Small intestine (tissue), 7 donors: Measurements from ENCODE around the gene LIMCH1. TPM values are rescaled to one million over a fixed set of nuclear protein-coding genes. Genes with fewer than 3 reads are reported as not detected.

Experiments
- DNase-seq, 2 donors: peaks; one replicate each; pipeline versions ENCODE4 v3.0.0 to v3.0.0-alpha.2; 2013
- FAIRE-seq: peaks from 2 replicates; lab custom pipeline; 2012; peaks lifted over from hg19 to GRCh38; lab: Jason Lieb, UNC
- H3K27ac ChIP-seq, 3 donors: one replicate each; pipeline ENCODE4 v1.5.1; 2013; ENCODE audit warnings: low read length in 2 of 3, mild to moderate bottlenecking in 2 of 3, control low read depth in 1 of 3, inconsistent platforms in 1 of 3, low read depth in 1 of 3, moderate library complexity in 1 of 3
- H3K27me3 ChIP-seq, 3 donors: one replicate each; pipeline ENCODE4 v1.6.1; 2013; ENCODE audit warnings: low read length in 3 of 3, inconsistent platforms in 1 of 3; ENCODE audit not compliant: control insufficient read depth in 3 of 3, insufficient read depth in 3 of 3
- H3K36me3 ChIP-seq, 3 donors: one replicate each; pipeline ENCODE4 v1.6.1; 2013; ENCODE audit warnings: low read length in 3 of 3, inconsistent platforms in 1 of 3, low read depth in 1 of 3, mild to moderate bottlenecking in 1 of 3, moderate library complexity in 1 of 3; ENCODE audit not compliant: control insufficient read depth in 3 of 3, insufficient read depth in 2 of 3
- H3K4me1 ChIP-seq, 3 donors: one replicate each; pipeline ENCODE4 v1.6.1; 2013; ENCODE audit warnings: low read length in 2 of 3, inconsistent platforms in 1 of 3, low read depth in 1 of 3, mild to moderate bottlenecking in 1 of 3, moderate library complexity in 1 of 3; ENCODE audit not compliant: control insufficient read depth in 3 of 3, insufficient read depth in 2 of 3
- H3K4me3 ChIP-seq, 3 donors: one replicate each; pipeline ENCODE4 v1.5.1; 2013; ENCODE audit warnings: low read length in 3 of 3, control low read depth in 1 of 3, inconsistent platforms in 1 of 3, low read depth in 1 of 3, mild to moderate bottlenecking in 1 of 3, moderate library complexity in 1 of 3
- H3K9me3 ChIP-seq, 2 donors: one replicate each; pipeline ENCODE4 v1.6.1; 2013; ENCODE audit warnings: low read depth in 1 of 2, low read length in 1 of 2; ENCODE audit not compliant: control insufficient read depth in 2 of 2, insufficient read depth in 1 of 2
- WGBS, 3 donors: extraction: QIAGEN DNeasy Blood & Tissue Kit; methylation state at CpG; one replicate each; pipeline ENCODE4 v1.1.7; 2013; 5-methylcytosine and 5-hydroxymethylcytosine counted together
- polyA plus RNA-seq, 4 donors: library from polyadenylated mRNA; stranded (reverse) in 3 of 4; unstranded in 1 of 4; fragments of 200-250 nt in 3 of 4; fragments of 120-200 nt in 1 of 4; gene quantifications; one replicate each; pipeline versions ENCODE4 v1.2.1 to v1.2.3, GENCODE V29; 2013
- donor health status: healthy with polysubstance abuse.
- donor health status: control.
- donor health status: control.
- donor health status: Bipolar disorder and iron deficiency.
- donor health status: healthy.

Gene LIMCH1
- polyA plus RNA-seq, 4 donors, result 1.6 to 10.8 (median 4.1) TPM

DNA sequence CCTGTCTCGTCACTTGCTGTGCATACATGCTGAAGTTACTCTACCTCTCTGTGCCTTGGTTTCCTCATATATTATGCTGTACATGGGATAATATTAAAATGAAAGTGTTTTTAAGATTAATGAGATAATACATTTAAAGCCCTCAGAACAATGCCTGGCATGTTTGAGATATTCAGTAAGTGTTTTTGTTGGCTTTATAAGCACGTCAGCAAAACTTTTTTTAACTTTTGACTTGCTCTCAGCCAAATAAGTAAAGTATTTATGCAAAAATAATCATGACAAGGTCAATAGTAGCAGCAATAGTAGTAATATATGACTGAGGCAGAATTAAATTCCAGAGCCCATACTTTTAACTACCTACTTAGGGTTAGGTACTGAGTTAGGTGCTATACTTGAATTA, 29.2 kb downstream of the LIMCH1 start:
- no peaks in the 10 kb centered on the region for H3K27me3 ChIP-seq
- H3K27ac ChIP-seq, result no peak overlapping the region
- no peak overlapping the region for H3K4me3 ChIP-seq
- no peaks in the 10 kb centered on the region for H3K36me3 ChIP-seq
- H3K9me3 ChIP-seq, result no peaks in the 10 kb centered on the region
- FAIRE-seq, result no peak
- no peaks in the 10 kb centered on the region for H3K4me1 ChIP-seq
- DNase-seq, result no peak
- 71 to 85% (median 76%) methylated on average over 2 of the region's 2 CpGs for whole genome bisulfite sequencing, 3 donors

DNA sequence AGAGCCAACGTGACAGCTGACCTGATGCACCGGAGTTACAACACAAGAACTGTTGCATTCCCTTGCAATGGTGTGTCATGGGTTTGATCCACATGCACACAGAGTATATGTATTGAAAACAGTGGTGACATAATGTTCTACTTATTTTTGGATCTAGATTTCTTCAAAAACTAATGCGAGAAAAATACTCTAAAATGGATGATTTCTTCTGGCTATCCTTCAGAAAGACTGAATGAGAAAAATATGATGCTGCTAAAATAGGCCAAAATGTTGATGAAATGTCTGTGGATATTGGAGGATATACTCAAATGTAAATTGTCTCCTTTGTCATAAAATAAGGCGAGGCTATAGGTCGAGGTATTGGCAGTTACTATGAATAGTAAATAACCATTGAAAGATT, 30.4 kb downstream of the LIMCH1 start:
- WGBS, 3 donors, result 67 to 86% (median 75%) methylated on average over 5 of the region's 5 CpGs
- no peak for DNase-seq
- H3K36me3 ChIP-seq, result no peaks in the 10 kb centered on the region
- H3K9me3 ChIP-seq, result no peaks in the 10 kb centered on the region
- H3K4me3 ChIP-seq, result no peak overlapping the region
- FAIRE-seq, result no peak
- H3K4me1 ChIP-seq, result no peaks in the 10 kb centered on the region
- H3K27me3 ChIP-seq, result no peaks in the 10 kb centered on the region
- no peak overlapping the region for H3K27ac ChIP-seq

DNA sequence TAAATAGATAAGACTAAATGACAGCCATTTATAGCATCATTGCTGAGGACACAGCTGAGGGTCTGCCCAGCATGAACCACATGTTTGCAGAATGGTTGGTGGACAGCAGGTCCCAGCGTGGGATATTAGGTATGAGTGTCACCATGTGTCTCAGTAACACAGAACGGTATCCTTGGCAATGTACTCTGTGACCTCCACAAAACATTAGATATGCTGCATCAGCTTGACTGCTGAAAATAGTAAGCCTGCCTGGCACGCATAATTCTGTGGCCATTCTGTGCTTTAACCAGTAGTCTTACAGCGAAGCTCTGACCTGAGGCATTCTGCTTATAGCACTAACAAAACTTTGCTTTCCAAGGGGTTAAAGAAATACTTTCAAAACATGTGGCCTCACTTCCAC, 32.0 kb downstream of the LIMCH1 start:
- no peaks in the 10 kb centered on the region for H3K4me1 ChIP-seq
- DNase-seq (no peak), FAIRE-seq (no peak)
- H3K27ac ChIP-seq, result no peak overlapping the region
- H3K27me3 ChIP-seq, result no peaks in the 10 kb centered on the region
- no peaks in the 10 kb centered on the region for H3K36me3 ChIP-seq
- no peak overlapping the region for H3K4me3 ChIP-seq
- 65 to 71% (median 68%) methylated on average over 4 of the region's 4 CpGs for WGBS, 3 donors
- no peaks in the 10 kb centered on the region for H3K9me3 ChIP-seq

DNA sequence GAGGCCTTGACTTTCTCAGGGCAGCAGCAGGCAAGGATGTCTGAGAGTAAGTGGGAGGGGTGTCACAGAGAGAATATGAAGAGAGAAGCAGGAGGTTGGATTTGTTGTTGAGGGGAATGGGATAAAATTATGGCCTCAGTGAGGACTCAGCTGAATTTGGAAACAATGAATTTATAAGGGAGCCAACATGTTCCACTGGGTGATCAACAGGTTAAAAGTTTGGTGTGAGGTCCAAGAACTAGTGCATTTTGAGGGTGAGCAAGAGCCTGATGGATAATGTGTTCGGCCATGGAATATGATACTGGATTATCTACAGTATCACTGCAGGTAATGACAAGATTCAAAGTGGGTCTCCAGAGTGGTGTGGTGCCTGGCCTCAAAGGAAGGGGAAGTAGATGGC, 33.5 kb downstream of the LIMCH1 start:
- no peak for DNase-seq
- H3K4me1 ChIP-seq, result no peaks in the 10 kb centered on the region
- H3K27ac ChIP-seq, result no peak overlapping the region
- H3K36me3 ChIP-seq, result no peaks in the 10 kb centered on the region
- H3K4me3 ChIP-seq, result no peak overlapping the region
- no peaks in the 10 kb centered on the region for H3K27me3 ChIP-seq
- no peaks in the 10 kb centered on the region for H3K9me3 ChIP-seq
- FAIRE-seq, result no peak
- 74 to 93% (median 82%) methylated on average over 1 of the region's 1 CpG for WGBS, 3 donors

DNA sequence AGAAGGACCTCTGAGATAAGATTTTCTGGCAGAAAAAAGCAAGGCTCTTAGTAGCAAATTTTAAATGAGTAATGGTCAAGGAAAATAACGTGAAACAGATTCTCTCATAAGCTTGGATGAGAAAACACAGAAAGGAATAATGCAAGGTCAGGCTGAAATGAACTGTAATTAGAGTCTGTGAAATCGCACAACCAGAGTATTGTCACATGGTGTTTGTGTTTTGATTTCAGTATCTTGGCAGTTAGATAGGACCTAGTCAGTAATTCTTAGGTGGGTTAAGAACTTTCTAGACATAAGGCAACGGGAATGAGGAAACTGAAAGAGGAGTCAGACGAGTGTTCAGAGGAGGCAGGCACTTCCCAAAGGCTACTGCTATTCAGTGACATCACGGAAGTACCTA, 34.6 kb downstream of the LIMCH1 start:
- no peaks in the 10 kb centered on the region for H3K4me1 ChIP-seq
- WGBS, 3 donors, result 22 to 36% (median 34%) methylated on average over 5 of the region's 5 CpGs
- H3K4me3 ChIP-seq, result no peak overlapping the region
- DNase-seq, result no peak
- H3K9me3 ChIP-seq, result no peaks in the 10 kb centered on the region
- FAIRE-seq, result no peak
- H3K27ac ChIP-seq, result no peak overlapping the region
- no peaks in the 10 kb centered on the region for H3K36me3 ChIP-seq
- H3K27me3 ChIP-seq, result no peaks in the 10 kb centered on the region

DNA sequence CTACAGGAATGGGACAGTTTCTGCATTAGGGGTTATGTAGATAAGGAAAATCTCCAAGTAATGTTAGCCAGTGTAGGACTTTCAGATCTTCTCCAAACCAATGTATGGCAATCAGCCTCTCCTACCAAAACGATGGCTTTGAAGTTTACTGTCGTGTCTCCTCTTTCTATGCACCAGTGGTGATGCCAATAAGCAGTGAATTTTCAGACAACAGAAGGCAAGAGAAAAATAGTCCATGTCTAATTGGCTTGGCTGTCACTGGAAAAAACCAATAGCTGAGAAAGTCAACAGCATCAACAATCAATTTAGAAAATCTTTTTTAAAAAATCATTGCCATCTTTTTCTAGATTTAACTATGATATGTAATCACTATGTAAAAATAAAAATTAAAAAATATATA, 35.0 kb downstream of the LIMCH1 start:
- DNase-seq (no peak), FAIRE-seq (no peak)
- H3K36me3 ChIP-seq, result no peaks in the 10 kb centered on the region
- no peaks in the 10 kb centered on the region for H3K9me3 ChIP-seq
- H3K4me3 ChIP-seq, result no peak overlapping the region
- 65 to 70% (median 69%) methylated on average over 2 of the region's 2 CpGs for WGBS, 3 donors
- no peak overlapping the region for H3K27ac ChIP-seq
- H3K4me1 ChIP-seq, result no peaks in the 10 kb centered on the region
- H3K27me3 ChIP-seq, result no peaks in the 10 kb centered on the region

DNA sequence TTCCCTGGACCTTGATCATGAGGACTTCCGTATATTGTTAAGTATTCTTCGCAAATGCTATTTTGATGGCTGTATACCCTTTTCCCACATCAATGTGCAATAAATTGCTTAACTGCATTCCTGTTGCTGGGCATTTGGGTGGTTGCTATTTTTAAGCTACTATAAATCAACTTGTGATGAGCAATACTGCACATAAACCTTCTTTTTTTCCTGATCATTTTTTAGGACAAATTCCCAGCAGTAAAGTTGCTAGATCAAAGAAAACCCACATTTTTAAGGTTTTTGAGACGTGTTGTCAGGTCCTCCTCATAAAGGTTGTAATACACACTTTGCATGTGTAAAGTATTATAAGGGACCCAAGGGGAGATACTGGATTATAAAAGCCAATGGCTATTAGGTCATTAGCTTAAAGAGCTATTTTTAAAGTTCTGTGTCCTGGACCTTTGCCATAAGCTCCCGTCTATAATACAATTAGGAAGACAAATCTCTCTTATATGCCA, 35.6 kb downstream of the LIMCH1 start:
- DNase-seq, result no peak
- H3K4me3 ChIP-seq, result no peak overlapping the region
- FAIRE-seq, result no peak
- no peaks in the 10 kb centered on the region for H3K4me1 ChIP-seq
- H3K9me3 ChIP-seq, result no peaks in the 10 kb centered on the region
- no peaks in the 10 kb centered on the region for H3K36me3 ChIP-seq
- WGBS, 3 donors, result 24 to 57% (median 56%) methylated on average over 4 of the region's 4 CpGs
- no peak overlapping the region for H3K27ac ChIP-seq
- no peaks in the 10 kb centered on the region for H3K27me3 ChIP-seq

DNA sequence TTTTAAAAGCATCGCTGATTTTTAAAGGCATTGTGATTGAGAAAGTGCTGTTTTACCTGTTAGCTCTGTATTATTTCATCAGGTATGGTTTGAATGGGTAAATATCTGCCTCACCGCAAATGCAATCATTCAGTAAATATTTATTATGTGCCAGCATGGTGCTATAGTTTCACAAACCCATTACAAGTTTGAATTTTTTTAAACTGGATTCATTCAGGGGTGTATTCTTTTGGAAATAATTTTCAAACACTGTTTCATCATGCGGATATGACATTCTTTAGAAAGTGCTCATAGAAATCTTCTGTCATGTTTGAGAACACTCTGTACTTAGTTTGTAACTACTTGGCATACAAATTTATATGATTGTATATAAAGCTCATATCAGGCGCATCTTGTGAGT, 37.2 kb downstream of the LIMCH1 start:
- no peaks in the 10 kb centered on the region for H3K36me3 ChIP-seq
- WGBS, 3 donors, result 79 to 87% (median 80%) methylated on average over 4 of the region's 4 CpGs
- DNase-seq (no peak), FAIRE-seq (no peak)
- H3K27ac ChIP-seq, result no peak overlapping the region
- no peaks in the 10 kb centered on the region for H3K9me3 ChIP-seq
- H3K4me3 ChIP-seq, result no peak overlapping the region
- H3K4me1 ChIP-seq, result no peaks in the 10 kb centered on the region
- H3K27me3 ChIP-seq, result no peaks in the 10 kb centered on the region

DNA sequence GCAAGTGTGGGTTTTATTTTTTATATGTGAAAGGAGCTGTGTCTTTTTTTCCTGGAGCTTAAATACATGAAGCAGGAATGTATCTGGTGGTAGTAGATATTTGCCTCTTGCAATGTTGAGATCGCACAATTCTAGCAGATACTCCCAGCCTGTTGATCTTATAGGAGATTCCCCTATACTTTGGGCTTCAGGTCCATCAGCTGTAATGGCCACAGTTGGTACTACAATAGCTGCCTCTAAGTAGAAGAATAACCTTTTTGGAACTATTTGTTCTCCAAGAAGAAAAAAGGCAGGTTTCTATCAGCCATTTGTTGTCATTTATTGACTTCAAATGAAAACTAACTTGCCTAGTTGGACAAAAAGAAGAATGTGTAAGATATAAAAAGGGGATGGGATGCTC, 37.7 kb downstream of the LIMCH1 start:
- no peak for FAIRE-seq

More for the DNA sequence above, 37.7 kb downstream of the LIMCH1 start:
- H3K9me3 ChIP-seq, result no peaks in the 10 kb centered on the region
- no peaks in the 10 kb centered on the region for H3K27me3 ChIP-seq
- no peak overlapping the region for H3K4me3 ChIP-seq
- H3K4me1 ChIP-seq, result no peaks in the 10 kb centered on the region
- no peaks in the 10 kb centered on the region for H3K36me3 ChIP-seq
- H3K27ac ChIP-seq, result no peak overlapping the region
- 88 to 92% (median 90%) methylated on average over 1 of the region's 1 CpG for WGBS, 3 donors
- no peak for DNase-seq
